Cardiac muscle cell (in vitro differentiated cells and primary cell): ENCODE results near the gene NIPBL. TPM values are rescaled to one million over a fixed set of nuclear protein-coding genes. Genes with fewer than 3 reads are reported as not detected.
A peak's percentile ranks its signal among the peaks of the same experiment; 100 is the strongest.

ENCODE experiments used
- DNase-seq, 2 donors: peaks; one replicate each; pipeline versions ENCODE4 v3.0.0 to v3.0.0-alpha.2; 2010 to 2017; ENCODE audit warnings: low read depth in 1 of 2, low spot score in 1 of 2
- H3K27ac ChIP-seq: fragments of 200-600 bp; sonication (generic); 2 replicates; pipeline ENCODE4 v1.5.1; 2016
- H3K27me3 ChIP-seq: fragments of 200-600 bp; sonication (generic); 2 replicates; pipeline ENCODE4 v1.6.0; 2016; ENCODE audit warnings: control low read depth
- H3K36me3 ChIP-seq: fragments of 200-600 bp; sonication (generic); 2 replicates; pipeline ENCODE4 v1.5.1; 2016; ENCODE audit warnings: control low read depth
- H3K4me1 ChIP-seq: fragments of 200-600 bp; sonication (generic); 2 replicates; pipeline ENCODE4 v1.8.1; 2017; ENCODE audit warnings: low read depth, mild to moderate bottlenecking, mixed run types
- H3K4me3 ChIP-seq: fragments of 200-600 bp; sonication (generic); 2 replicates; pipeline ENCODE4 v1.5.1; 2016; ENCODE audit warnings: mild to moderate bottlenecking
- H3K9me3 ChIP-seq: fragments of 200-600 bp; sonication (generic); 2 replicates; pipeline ENCODE4 v1.5.1; 2017; ENCODE audit warnings: low read depth, mild to moderate bottlenecking, control low read depth
- CTCF ChIP-seq: IDR thresholded peaks from 2 replicates; pipeline ENCODE4 v1.5.1; 2012; ENCODE audit warnings: low read depth, mild to moderate bottlenecking, low read length
- polyA plus RNA-seq: library from polyadenylated mRNA; unstranded; fragments of >200 nt; fragmentation: Nextera tagmentation; extraction: Ambion mirVana; gene quantifications from 2 replicates; pipeline ENCODE4 v1.2.1, GENCODE V29; 2016
- total RNA-seq: library from RNA; depleted of rRNA; stranded (reverse); fragments of >200 nt; gene quantifications from 2 replicates; pipeline ENCODE4 v1.2.3, GENCODE V29; 2016

The NIPBL gene
- total and polyA plus RNA-seq, 2 experiments from 2014 or later: 19.1 to 43.9 TPM

GRCh38 chr5:36958612-36959011, 82.0 kb downstream of the NIPBL start:
- TF ChIP-seq CTCF: no peak
- peaks cover 5% of the 10 kb centered on the region for H3K4me1 ChIP-seq
- no peak overlapping the region for H3K4me3 ChIP-seq
- H3K27ac ChIP-seq: peak overlapping the region; percentile 73
- H3K9me3 ChIP-seq: no peaks in the 10 kb centered on the region
- H3K36me3 ChIP-seq: peaks cover 32% of the 10 kb centered on the region
- no peaks in the 10 kb centered on the region for H3K27me3 ChIP-seq
- DNase-seq: peak in 1 of 2 donors; percentile 13

GRCh38 chr5:36965179-36965578, 88.6 kb downstream of the NIPBL start:
- no peaks in the 10 kb centered on the region for H3K9me3 ChIP-seq
- peaks cover 63% of the 10 kb centered on the region for H3K36me3 ChIP-seq
- no peaks in the 10 kb centered on the region for H3K4me1 ChIP-seq
- no peak for TF ChIP-seq CTCF
- H3K27ac ChIP-seq: no peak overlapping the region
- no peak overlapping the region for H3K4me3 ChIP-seq
- no peaks in the 10 kb centered on the region for H3K27me3 ChIP-seq
- no peak for DNase-seq

GRCh38 chr5:36969700-36970395, 93.3 kb downstream of the NIPBL start:
- TF ChIP-seq CTCF: no peak
- no peak for DNase-seq
- peaks cover 62% of the 10 kb centered on the region for H3K36me3 ChIP-seq
- no peak overlapping the region for H3K4me3 ChIP-seq
- no peaks in the 10 kb centered on the region for H3K27me3 ChIP-seq
- H3K4me1 ChIP-seq: peaks cover 3% of the 10 kb centered on the region
- no peaks in the 10 kb centered on the region for H3K9me3 ChIP-seq
- no peak overlapping the region for H3K27ac ChIP-seq

- H3K36me3 ChIP-seq: peaks cover 32% of the 10 kb centered on the region
- no peaks in the 10 kb centered on the region for H3K4me1 ChIP-seq
Observed at GRCh38 chr5:36978196-36978595, 101.6 kb downstream of the NIPBL start.

GRCh38 chr5:36982146-36982545, 105.6 kb downstream of the NIPBL start:
- no peak for DNase-seq
- TF ChIP-seq CTCF: no peak
- H3K9me3 ChIP-seq: no peaks in the 10 kb centered on the region
- peaks cover 18% of the 10 kb centered on the region for H3K36me3 ChIP-seq
- no peaks in the 10 kb centered on the region for H3K4me1 ChIP-seq
- no peak overlapping the region for H3K4me3 ChIP-seq
- no peaks in the 10 kb centered on the region for H3K27me3 ChIP-seq
- H3K27ac ChIP-seq: no peak overlapping the region

More at GRCh38 chr5:36978196-36978595, 101.6 kb downstream of the NIPBL start:
- H3K4me3 ChIP-seq: no peak overlapping the region
- TF ChIP-seq CTCF: no peak
- no peaks in the 10 kb centered on the region for H3K27me3 ChIP-seq
- no peak overlapping the region for H3K27ac ChIP-seq
- no peaks in the 10 kb centered on the region for H3K9me3 ChIP-seq
- DNase-seq: no peak
